K562 (cell line): Measurements from ENCODE around the gene NEFH. TPM values are rescaled to one million over a fixed set of nuclear protein-coding genes. Genes with fewer than 3 reads are reported as not detected.

Source experiments
- ATAC-seq: fragments of 200-7000 bp; cut with Tn5 transposase; 3 replicates; pipeline ENCODE4 v1.9.1; 2020; ENCODE audit warnings: moderate library complexity
- BruUV-seq: library from RNA; stranded (reverse); fragments of 400-500 nt; replicated peaks from 2 replicates; lab custom pipeline; 2021; lab: Mats Ljungman, UMichigan
- CTCF ChIA-PET: fragments of 300-600 bp; formaldehyde crosslinking; extraction: SDS; loops from one replicate; lab custom pipeline; 2021; ENCODE audit warnings: low intra/inter-chr PET ratio; lab: Yijun Ruan, JAX
- POLR2A ChIA-PET: fragments of 300-600, 350-650 bp; sonication (Branson Sonifier 250); formaldehyde crosslinking; extraction: SDS; loops from one replicate; lab custom pipeline; 2021; ENCODE audit warnings: antibody characterized with exemption, inconsistent platforms; lab: Yijun Ruan, JAX
- DNase-seq, 4 experiments: peaks; one replicate each; pipeline versions ENCODE4 v3.0.0 to v3.0.0-alpha.2; 2011 to 2018; ENCODE audit warnings: low spot score in 3 of 4, mixed read lengths in 3 of 4; ENCODE audit errors: extremely low read depth in 1 of 4
- FAIRE-seq: peaks from 2 replicates; lab custom pipeline; 2011; peaks lifted over from hg19 to GRCh38; lab: Jason Lieb, UNC
- H2AFZ ChIP-seq: 2 replicates; pipeline ENCODE4 v1.6.0; 2011; ENCODE audit warnings: low read depth, low read length, control low read depth, inconsistent platforms
- H3K27ac ChIP-seq: fragments of 200-600 bp; 3 replicates; pipeline ENCODE4 v1.8.0; 2011; ENCODE audit warnings: low read depth, mild to moderate bottlenecking, control low read depth, inconsistent platforms, low read length, moderate library complexity, mixed read lengths; ENCODE audit errors: extremely low read depth
- H3K27me3 ChIP-seq, 2 experiments: fragments of 300-600 bp in 1 of 2; 2 replicates in 1 of 2; 3 replicates in 1 of 2; pipeline versions ENCODE4 v1.6.0 to v1.8.0; 2011; ENCODE audit warnings: inconsistent platforms in 2 of 2, low read length in 2 of 2, mild to moderate bottlenecking in 1 of 2, mixed read lengths in 1 of 2, moderate library complexity in 1 of 2; ENCODE audit not compliant: control insufficient read depth in 2 of 2, insufficient read depth in 2 of 2
- H3K36me3 ChIP-seq: fragments of 300-600 bp; 3 replicates; pipeline ENCODE4 v1.8.0; 2011; ENCODE audit warnings: mild to moderate bottlenecking, low read length, inconsistent platforms; ENCODE audit not compliant: control insufficient read depth, insufficient read depth
- H3K4me1 ChIP-seq, 2 experiments: fragments of 200-600 bp in 1 of 2; replicated peaks in 1 of 2; 2 replicates in 1 of 2; 3 replicates in 1 of 2; pipeline versions ENCODE4 v1.5.1 to v1.8.0; 2011; ENCODE audit warnings: inconsistent platforms in 2 of 2, low read length in 2 of 2, mild to moderate bottlenecking in 1 of 2, mixed read lengths in 1 of 2, moderate library complexity in 1 of 2; ENCODE audit not compliant: control insufficient read depth in 2 of 2, insufficient read depth in 2 of 2
- H3K4me2 ChIP-seq: 2 replicates; pipeline ENCODE4 v1.6.1; 2011; ENCODE audit warnings: low read length, control low read depth, inconsistent platforms, mixed read lengths; ENCODE audit not compliant: insufficient read depth
- H3K4me3 ChIP-seq: fragments of 200-600 bp; sonication (generic), shearing (Covaris generic); 2 replicates; pipeline ENCODE4 v1.5.1; 2016; ENCODE audit warnings: control low read depth, inconsistent platforms
- H3K79me2 ChIP-seq: fragments of 200-600 bp; 3 replicates; pipeline ENCODE4 v1.8.0; 2011; ENCODE audit warnings: low read length, inconsistent platforms; ENCODE audit not compliant: control insufficient read depth, insufficient read depth
- H3K9ac ChIP-seq, 2 experiments: 2 replicates each; pipeline versions ENCODE4 v1.6.0 to v1.6.1; 2011; ENCODE audit warnings: low read depth in 2 of 2, low read length in 2 of 2, control low read depth in 1 of 2, inconsistent platforms in 1 of 2, mild to moderate bottlenecking in 1 of 2, mixed read lengths in 1 of 2; ENCODE audit not compliant: insufficient read depth in 1 of 2
- H3K9me1 ChIP-seq: one replicate; pipeline ENCODE4 v1.6.0; 2011; ENCODE audit warnings: inconsistent platforms, mild to moderate bottlenecking, low read length, moderate library complexity; ENCODE audit not compliant: control insufficient read depth, insufficient read depth
- H3K9me3 ChIP-seq: replicated peaks from 2 replicates; pipeline ENCODE4 v1.5.1; 2011; ENCODE audit warnings: low read depth, low read length, inconsistent platforms; ENCODE audit not compliant: control insufficient read depth, insufficient read depth
- H4K20me1 ChIP-seq: replicated peaks from 2 replicates; pipeline ENCODE4 v1.6.1; 2011; ENCODE audit warnings: low read length, inconsistent platforms, mixed read lengths; ENCODE audit not compliant: control insufficient read depth, insufficient read depth
- BRD4 ChIP-seq: fragments of 200-600 bp; sonication (generic); IDR thresholded peaks from 2 replicates; pipeline ENCODE4 v1.6.1; 2017; ENCODE audit warnings: inconsistent platforms
- CAMTA2 ChIP-seq: fragments of 250-450 bp; sonication (Bioruptor Pico); conservative IDR thresholded peaks from 2 replicates; pipeline ENCODE4 v1.5.1; 2022
- CREB3 ChIP-seq: fragments of 450-650 bp; conservative IDR thresholded peaks from 2 replicates; pipeline ENCODE4 v1.6.1; 2016; ENCODE audit warnings: missing genetic modification characterization, low read depth, mild to moderate bottlenecking, missing compliant biosample characterization, moderate library complexity
- EP300 ChIP-seq: IDR thresholded peaks from 2 replicates; pipeline ENCODE4 v1.6.1; 2012; ENCODE audit warnings: low read length, improper control_type of control experiment
- ID3 ChIP-seq, 2 experiments: fragments of 250-450 bp in 1 of 2; fragments of 450-650 bp in 1 of 2; sonication (Bioruptor Pico) in 1 of 2; IDR thresholded peaks; 2 replicates each; pipeline versions ENCODE4 v1.6.1 to v1.8.0; 2016 to 2021; ENCODE audit warnings: mild to moderate bottlenecking in 2 of 2, moderate library complexity in 2 of 2, missing compliant biosample characterization in 1 of 2, missing genetic modification characterization in 1 of 2
- JUND ChIP-seq, 2 experiments: IDR thresholded peaks; 2 replicates in 1 of 2; 3 replicates in 1 of 2; pipeline ENCODE4 v1.6.1; 2011; ENCODE audit warnings: borderline replicate concordance in 2 of 2, low read depth in 2 of 2, low read length in 2 of 2, improper control_type of control experiment in 1 of 2, missing biosample characterization in 1 of 2, missing genetic modification characterization in 1 of 2, missing genetic modification reagents in 1 of 2
- NRF1 ChIP-seq, 2 experiments: fragments of 450-650 bp; IDR thresholded peaks in 1 of 2; conservative IDR thresholded peaks in 1 of 2; 2 replicates each; pipeline ENCODE4 v1.6.1; 2014; ENCODE audit warnings: mild to moderate bottlenecking in 2 of 2
- PHF21A ChIP-seq: fragments of 450-650 bp; IDR thresholded peaks from 2 replicates; pipeline ENCODE4 v1.6.1; 2017; ENCODE audit warnings: low read depth, borderline replicate concordance
- RHOXF2B ChIP-seq: fragments of 250-450 bp; sonication (Bioruptor Pico); conservative IDR thresholded peaks from 2 replicates; pipeline ENCODE4 v1.5.1; 2021
- SIN3B ChIP-seq: fragments of 450-650 bp; IDR thresholded peaks from 2 replicates; pipeline ENCODE4 v1.6.1; 2017; ENCODE audit warnings: low read depth, mild to moderate bottlenecking, moderate library complexity
- SREBF2 ChIP-seq: sonication (generic); formaldehyde crosslinking; IDR thresholded peaks from 2 replicates; pipeline ENCODE4 v1.4.0; 2020; ENCODE audit warnings: mild to moderate bottlenecking, missing genetic modification reagents
- TAF7 ChIP-seq: fragments of 450-650 bp; IDR thresholded peaks from 2 replicates; pipeline ENCODE4 v1.6.1; 2016; ENCODE audit warnings: missing genetic modification characterization, missing compliant biosample characterization
- TCF7L2 ChIP-seq: fragments of 150-350 bp; IDR thresholded peaks from 2 replicates; pipeline ENCODE4 v1.6.1; 2016; ENCODE audit warnings: low read depth, mild to moderate bottlenecking, low read length, moderate library complexity
- ZNF133 ChIP-seq: fragments of 250-450 bp; sonication (Bioruptor Pico); IDR thresholded peaks from 2 replicates; pipeline ENCODE4 v1.4.0; 2020; ENCODE audit warnings: mild to moderate bottlenecking
- ZNF217 ChIP-seq: sonication (generic); formaldehyde crosslinking; IDR thresholded peaks from 2 replicates; pipeline ENCODE4 v1.8.0; 2022; ENCODE audit warnings: mild to moderate bottlenecking, missing genetic modification reagents
- ZNF232 ChIP-seq: sonication (generic); formaldehyde crosslinking; IDR thresholded peaks from 2 replicates; pipeline ENCODE4 v1.8.0; 2022; ENCODE audit warnings: mild to moderate bottlenecking, missing genetic modification reagents
- ZNF449 ChIP-seq: fragments of 250-450 bp; sonication (Bioruptor Pico); IDR thresholded peaks from 2 replicates; pipeline ENCODE4 v1.8.0; 2022; ENCODE audit warnings: moderate library complexity, mild to moderate bottlenecking, inconsistent platforms
- ZNF584 ChIP-seq: fragments of 200-800 bp; sonication (Bioruptor generic); IDR thresholded peaks from 2 replicates; pipeline ENCODE4 v1.6.1; 2016; ENCODE audit warnings: low read depth, mild to moderate bottlenecking, missing genetic modification characterization, missing compliant biosample characterization
- ZNF644 ChIP-seq: fragments of 200-800 bp; sonication (Bioruptor generic); IDR thresholded peaks from 2 replicates; pipeline ENCODE4 v1.6.1; 2016; ENCODE audit warnings: low read depth, missing genetic modification characterization, missing compliant biosample characterization
- WGBS: fragments of 100-300 bp; shearing (Covaris generic); methylation state at CpG from one replicate; pipeline ENCODE4 v1.1.6; 2016; ENCODE audit warnings: low coverage, mixed read lengths; ENCODE audit not compliant: insufficient coverage; ENCODE audit errors: missing lambda C conversion rate; 5-methylcytosine and 5-hydroxymethylcytosine counted together
- in situ Hi-C: fragments of 300-500 bp; cut with MboI; formaldehyde crosslinking; loops from 4 replicates; pipeline ENCODE4 v1.15.0; 2018; ENCODE audit warnings: inconsistent platforms, mixed read lengths
- intact Hi-C: fragments of 100-400 bp; cut with micrococcal nuclease; formaldehyde crosslinking; loops from 2 replicates; pipeline ENCODE4 v1.14.2; 2022
- polyA plus RNA-seq, 8 experiments: library from polyadenylated mRNA; depleted of rRNA in 4 of 8; stranded (reverse) in 5 of 8; unstranded in 3 of 8; fragments of >200 nt; fragmentation: Nextera tagmentation in 2 of 8; fragmentation: Illumina TruSeq in 1 of 8; extraction: Ambion mirVana in 2 of 8; extraction: Trizol in 1 of 8; gene quantifications; 2 replicates each; pipeline versions ENCODE4 v1.2.1 to v1.2.3, GENCODE V29; 2011 to 2014; ENCODE audit warnings: inconsistent platforms in 1 of 8, missing spikeins in 1 of 8
- total RNA-seq, 7 experiments: library from RNA; depleted of rRNA in 6 of 7; stranded (reverse); fragments of >200 nt in 6 of 7; fragmentation: Illumina TruSeq in 2 of 7; extraction: Trizol in 2 of 7; gene quantifications; 2 replicates each; pipeline versions ENCODE4 v1.2.1 to v1.2.3, GENCODE V29; 2011 to 2021; ENCODE audit warnings: low replicate concordance in 1 of 7

NEFH gene
- total and polyA plus RNA-seq, 9 of the 15 experiments (the other 6 are each of a cell fraction or from before 2014, with no cell fraction given), result 2.3 to 26.9 (median 10.8) TPM

- Histone ChIP-seq H4K20me1 (no peaks in the 10 kb centered on the region), H3K27ac (no peak overlapping the region), H3K36me3 (peaks cover 76% of the 10 kb centered on the region; the same call in 2 of the 3 replicates), H3K4me2 (no peak overlapping the region), H3K9me1 (no peaks in the 10 kb centered on the region), H3K9me3 (no peaks in the 10 kb centered on the region), H3K4me3 (no peak overlapping the region), H3K9ac (no peak overlapping the region), H3K4me1 (no peaks in the 10 kb centered on the region; a peak in 1 of 5 replicates), H3K79me2 (no peaks in the 10 kb centered on the region), H3K27me3 (no peaks in the 10 kb centered on the region), H2AFZ (no peak overlapping the region)
- ATAC-seq, result no peak
- CTCF ChIA-PET, result interaction anchor here (0.6 kb wide), 1 partner anchor 124 kb away, joined by 4 read pairs; no protein-coding TSS in a partner anchor
- no peak for FAIRE-seq
- 100% methylated on average over 1 of the region's 4 CpGs for WGBS
- BruUV-seq, result no TSS peak
- intact Hi-C loops (no loop called here), in situ Hi-C loops (no loop called here)
- POLR2A ChIA-PET, result interaction anchor here (0.6 to 1.0 kb wide), 3 partner anchors 18 to 522 kb away, joined by 3 to 4 read pairs (median 3); no protein-coding TSS in a partner anchor
- DNase-seq, result no peak
- TF ChIP-seq SIN3B, result no peak
- no peak for TF ChIP-seq ZNF644 (tag)
- no peak for TF ChIP-seq ZNF449
- TF ChIP-seq ZNF584 (CRISPR knock-in tag), result no peak
- TF ChIP-seq TAF7 (tag), result no peak
- no peak for TF ChIP-seq ZNF133
- no peak for TF ChIP-seq ID3 (CRISPR knock-in tag; IDR thresholded peaks at IDR 0.05)
- no peak for TF ChIP-seq ID3 (tag; IDR thresholded peaks at IDR 0.05)
- no peak for TF ChIP-seq TCF7L2
- TF ChIP-seq ZNF217 (CRISPR knock-in tag), result no peak
- TF ChIP-seq PHF21A, result no peak
- no peak for TF ChIP-seq EP300
- no peak for TF ChIP-seq RHOXF2B (CRISPR knock-in tag)
- no peak for TF ChIP-seq CAMTA2 (CRISPR knock-in tag)
- no peak for TF ChIP-seq BRD4
- TF ChIP-seq ZNF232, result no peak
- TF ChIP-seq JUND (IDR thresholded peaks at IDR 0.05; ENCODE audit: borderline replicate concordance, low read depth, low read length), result no peak
- TF ChIP-seq JUND (tag; IDR thresholded peaks at IDR 0.05; ENCODE audit: borderline replicate concordance, low read depth, low read length), result no peak
- no peak for TF ChIP-seq NRF1 (conservative IDR thresholded peaks at IDR 0.05 in 1 of 2, IDR thresholded peaks at IDR 0.05 in 1 of 2)
- TF ChIP-seq CREB3 (tag), result no peak
- TF ChIP-seq SREBF2 (CRISPR knock-in tag), result no peak
Measured at GRCh38 chr22:29512031-29512430, 32.0 kb downstream of the NEFH start.
